ENCODE measurements around the gene ASTN2.

The ASTN2 gene

DNA sequence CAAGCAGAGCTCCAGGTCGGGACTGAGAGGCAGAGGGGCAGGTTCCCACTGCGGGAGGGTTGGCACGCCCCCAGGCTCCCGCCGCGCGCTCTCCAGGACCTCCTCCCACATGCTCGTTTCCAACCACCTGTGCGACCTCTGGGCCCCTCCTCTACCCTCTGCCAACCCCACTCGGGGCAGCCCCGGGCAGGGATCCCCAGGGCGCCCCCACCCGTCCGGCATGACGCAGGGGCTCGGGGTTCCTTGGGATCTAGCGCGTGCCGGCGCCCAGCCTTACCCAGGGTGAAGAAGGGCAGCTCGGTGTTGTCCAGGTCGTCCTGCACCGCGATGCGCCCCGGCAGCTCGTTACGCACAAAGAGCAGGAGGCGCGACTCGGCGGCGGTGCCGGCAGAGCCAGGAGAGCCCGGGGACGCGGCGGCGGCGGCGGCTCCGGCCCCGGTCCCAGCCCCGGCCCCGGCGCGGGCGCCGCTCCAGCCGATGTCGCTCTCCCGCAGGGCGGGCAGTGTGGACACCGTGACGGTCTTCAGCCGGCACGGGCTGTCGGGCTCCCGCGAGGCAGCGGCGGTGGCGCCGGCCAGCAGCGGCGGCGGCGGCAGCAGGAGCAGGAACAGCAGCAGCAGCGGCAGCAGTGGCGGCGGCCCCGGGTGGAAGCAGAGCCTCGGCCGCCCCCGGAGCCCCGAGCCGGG lies 494 bp downstream of the ASTN2 start:
- DNase-seq, result peak; percentile 75

- peak; percentile 75 for DNase-seq
These were observed 1.3 kb downstream of the ASTN2 start for GRCh38 chr9:117413346-117414219.

DNA sequence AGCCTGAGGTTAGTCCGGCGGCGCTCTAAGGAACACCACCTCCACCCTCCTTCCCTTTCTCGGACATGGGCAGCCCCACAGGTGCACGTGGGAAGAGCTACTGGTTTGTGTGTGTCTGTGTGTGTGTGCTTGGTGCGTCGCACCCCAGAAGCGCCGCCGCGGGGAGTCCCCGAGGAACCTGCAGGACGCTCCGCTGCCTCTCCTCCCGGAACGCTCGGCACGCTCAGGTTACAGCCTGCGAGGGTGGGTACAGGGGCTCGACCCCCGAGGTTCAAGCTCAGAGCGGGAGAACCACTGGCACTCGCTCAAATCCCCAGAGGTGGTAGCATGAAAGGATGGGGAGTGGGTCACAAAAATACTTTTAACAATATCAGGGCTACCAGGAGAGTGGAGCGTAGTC lies 2.0 kb downstream of the ASTN2 start:
- no peak for DNase-seq

GRCh38 chr9:117412006-117412715 lies 2.7 kb downstream of the ASTN2 start:
- DNase-seq, result no peak

GRCh38 chr9:117411547-117411946 lies 3.3 kb downstream of the ASTN2 start:
- DNase-seq, result peak; percentile 83

GRCh38 chr9:117409321-117409720 lies 5.5 kb downstream of the ASTN2 start:
- no peak for DNase-seq

DNA sequence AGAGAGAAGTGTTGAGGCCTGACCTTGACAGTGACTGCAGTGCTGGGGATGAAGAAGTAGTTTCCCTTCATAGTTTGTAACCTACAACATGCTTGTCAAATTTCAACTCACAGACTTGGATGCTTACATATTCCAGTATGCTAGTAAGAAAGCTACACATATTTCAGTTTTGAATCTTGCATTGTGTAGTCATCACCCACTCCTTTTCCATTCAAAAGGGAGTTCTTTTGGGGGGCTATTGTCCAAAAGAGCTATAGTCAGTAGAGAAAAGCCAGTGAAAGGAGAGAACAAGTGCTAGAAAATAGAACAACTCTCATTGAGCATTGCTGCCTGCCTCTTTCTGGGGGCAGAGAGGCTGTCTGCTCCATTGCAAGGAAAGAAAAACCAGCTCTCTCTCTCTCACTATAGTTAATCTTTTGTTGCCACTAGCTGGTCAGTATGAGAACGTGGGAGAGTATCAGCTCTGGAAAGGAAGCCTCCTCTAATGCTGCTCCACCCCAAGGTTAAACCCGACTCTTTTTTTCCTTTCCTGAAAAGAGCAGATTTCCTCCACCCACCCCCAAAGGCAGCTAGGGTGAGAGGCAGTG lies 7.3 kb downstream of the ASTN2 start:
- no peak for DNase-seq

GRCh38 chr9:117405950-117406705 lies 8.7 kb downstream of the ASTN2 start:
- DNase-seq, result peak; percentile 74

GRCh38 chr9:117403848-117404247 lies 11.0 kb downstream of the ASTN2 start:
- DNase-seq, result no peak

DNA sequence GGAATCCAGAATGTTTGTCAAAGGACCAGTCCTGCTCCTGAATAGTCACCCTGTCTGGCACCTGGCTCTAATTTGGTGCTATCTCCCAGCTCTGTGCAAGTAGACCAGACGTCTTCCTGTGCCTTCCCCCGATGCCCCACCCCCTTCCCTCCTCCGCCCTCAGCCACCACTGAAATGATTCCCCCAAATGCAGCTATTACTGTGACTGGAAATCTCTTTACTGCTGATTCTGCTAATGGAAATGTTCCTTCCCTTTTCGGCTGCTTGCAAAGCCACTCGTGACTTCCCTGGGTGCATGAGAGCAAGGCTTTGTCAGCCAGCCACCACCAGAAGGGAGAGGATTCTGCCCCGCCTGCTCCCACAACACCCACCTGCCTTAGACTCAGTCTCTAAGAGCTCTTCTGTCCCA lies 11.4 kb downstream of the ASTN2 start:
- peak; percentile 69 for DNase-seq

DNA sequence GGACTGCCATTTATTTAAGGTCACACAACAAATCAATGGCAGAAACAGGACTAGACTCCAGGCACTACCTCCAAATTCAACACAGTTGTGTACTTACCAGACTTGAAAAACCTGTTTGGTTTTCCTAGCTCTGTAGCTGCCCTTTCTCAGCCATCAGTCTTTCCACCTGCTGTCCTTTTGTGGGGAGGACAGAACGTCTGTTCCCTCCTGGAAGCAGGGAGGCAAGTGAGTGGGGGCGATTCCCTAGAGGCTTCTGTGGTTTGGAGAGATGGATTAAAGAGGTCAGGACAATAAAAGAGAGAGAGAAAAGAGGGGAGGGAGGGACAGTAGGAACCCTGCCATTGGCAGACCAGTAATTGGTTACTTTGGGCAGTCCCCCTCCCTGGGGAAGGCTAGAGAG lies 14.7 kb downstream of the ASTN2 start:
- DNase-seq, result peak; percentile 77

- DNase-seq, result no peak
These were observed 19.7 kb downstream of the ASTN2 start for GRCh38 chr9:117395151-117395650.

DNA sequence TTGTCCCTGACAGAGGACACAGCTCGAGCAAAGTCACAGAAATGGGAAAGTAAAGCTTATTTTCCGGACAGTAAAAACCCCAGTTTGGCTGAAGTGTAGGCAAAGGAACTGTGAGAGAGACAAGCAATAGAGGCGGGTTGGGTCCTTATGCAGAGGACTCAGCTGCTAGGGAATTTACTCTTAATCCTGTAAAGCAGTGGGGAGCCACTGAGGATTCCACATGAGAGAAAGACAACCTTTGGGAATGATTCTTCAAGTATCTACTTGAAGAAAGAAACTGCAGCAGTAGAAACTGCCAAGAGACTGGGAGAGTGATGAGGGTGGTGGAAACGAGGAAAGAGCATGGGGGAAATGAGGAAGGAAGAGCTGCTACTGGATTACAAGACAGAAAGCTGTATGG lies 20.2 kb downstream of the ASTN2 start:
- no peak for DNase-seq

GRCh38 chr9:117392992-117393391 lies 21.9 kb downstream of the ASTN2 start:
- peak; percentile 69 for DNase-seq

GRCh38 chr9:117387422-117387821 lies 27.4 kb downstream of the ASTN2 start:
- DNase-seq, result peak; percentile 78

- DNase-seq, result no peak
These were observed 35.5 kb downstream of the ASTN2 start for GRCh38 chr9:117379341-117379740.

- peak; percentile 90 for DNase-seq
These were observed 37.8 kb downstream of the ASTN2 start for GRCh38 chr9:117377046-117377445.

DNA sequence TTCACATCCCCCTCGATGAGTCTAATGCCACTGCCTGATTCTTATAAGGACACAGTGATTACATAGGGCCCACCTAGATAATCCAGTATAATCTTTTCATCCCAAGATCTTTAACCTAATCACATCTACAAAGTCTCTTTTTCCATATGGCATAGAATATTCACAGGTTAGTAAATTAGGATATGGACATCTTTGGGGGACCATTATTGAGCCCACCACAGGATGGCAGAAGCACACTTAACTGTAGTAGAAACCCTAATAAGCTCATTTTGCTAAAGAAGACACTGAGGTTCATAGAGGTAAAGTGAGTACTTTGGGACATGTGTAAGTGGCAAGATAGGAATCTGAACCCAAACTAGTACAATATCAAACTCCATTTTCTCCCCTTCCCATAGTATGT lies 38.9 kb downstream of the ASTN2 start:
- DNase-seq, result no peak

DNA sequence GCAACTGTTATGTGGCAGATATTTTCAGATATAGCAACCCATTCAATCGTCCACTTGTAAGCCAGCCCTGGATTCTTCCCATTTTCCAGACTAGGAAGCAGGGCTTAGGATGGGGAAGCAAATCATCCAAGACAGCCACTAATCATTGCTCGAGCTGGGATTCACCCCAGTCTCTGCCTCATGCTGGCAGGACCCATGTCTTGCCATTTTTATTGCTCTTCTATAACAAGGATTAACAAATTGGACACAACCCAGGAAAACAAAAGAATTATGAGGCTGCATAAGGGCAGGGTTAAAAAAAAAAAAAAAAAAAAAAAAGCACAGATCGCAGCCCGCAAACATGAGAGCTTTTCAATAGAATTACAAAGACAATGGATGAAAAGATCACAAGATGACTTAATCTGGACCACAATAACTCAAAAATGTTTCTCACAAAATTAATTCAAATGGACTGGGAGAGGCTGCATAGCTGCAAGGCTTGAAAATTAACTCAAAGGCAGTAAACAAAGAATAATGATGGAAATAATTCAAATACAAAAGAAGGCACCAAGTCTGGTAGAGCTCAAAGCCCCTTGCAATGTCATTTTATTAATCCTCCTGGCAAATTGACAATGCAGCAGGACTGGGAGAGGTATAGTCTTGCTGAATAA lies 40.7 kb downstream of the ASTN2 start:
- DNase-seq, result no peak

- DNase-seq, result no peak
These were observed 46.1 kb downstream of the ASTN2 start for GRCh38 chr9:117368684-117369230.

GRCh38 chr9:117365438-117365837 lies 49.4 kb downstream of the ASTN2 start:
- DNase-seq, result no peak
